SK-N-SH (cell line): ENCODE results near the gene FBXL2. TPM values are rescaled to one million over a fixed set of nuclear protein-coding genes. Genes with fewer than 3 reads are reported as not detected.

Experiments used
- CTCF ChIA-PET: fragments of 300-600, 350-600 bp; formaldehyde crosslinking; extraction: SDS; loops from one replicate; lab custom pipeline; 2021; lab: Yijun Ruan, JAX
- POLR2A ChIA-PET: fragments of 350-600 bp; sonication (Branson Sonifier 250); formaldehyde crosslinking; extraction: SDS; loops from one replicate; lab custom pipeline; 2020; ENCODE audit warnings: antibody characterized with exemption, inconsistent platforms; lab: Yijun Ruan, JAX
- DNase-seq: peaks from one replicate; pipeline ENCODE4 v3.0.0; 2012
- H2AFZ ChIP-seq: fragments of 200-600 bp; sonication (generic); 2 replicates; pipeline ENCODE4 v1.8.1; 2016; ENCODE audit warnings: antibody characterized with exemption, mild to moderate bottlenecking, low read depth
- H3F3A ChIP-seq: fragments of 200-600 bp; sonication (generic); replicated peaks from 2 replicates; pipeline ENCODE3; 2016; ENCODE audit warnings: antibody characterized with exemption, mild to moderate bottlenecking; ENCODE audit not compliant: insufficient read depth
- H3K27ac ChIP-seq, 2 experiments: fragments of 200-500 bp in 1 of 2; fragments of 200-600 bp in 1 of 2; sonication (Bioruptor generic) in 1 of 2; sonication (generic), shearing (Covaris generic) in 1 of 2; 2 replicates each; pipeline versions ENCODE4 v1.5.1 to v1.6.1; 2014 to 2016; ENCODE audit warnings: low read depth in 2 of 2, inconsistent platforms in 1 of 2, low read length in 1 of 2, mild to moderate bottlenecking in 1 of 2, mixed read lengths in 1 of 2
- H3K27me3 ChIP-seq: fragments of 200-600 bp; sonication (generic), shearing (Covaris generic); 2 replicates; pipeline ENCODE4 v1.6.1; 2016; ENCODE audit warnings: mixed run types; ENCODE audit not compliant: insufficient read depth
- H3K36me3 ChIP-seq, 2 experiments: fragments of 200-500 bp in 1 of 2; fragments of 200-600 bp in 1 of 2; sonication (Bioruptor generic) in 1 of 2; sonication (generic) in 1 of 2; replicated peaks in 1 of 2; 2 replicates each; pipeline versions ENCODE3 to v1.5.1; 2014 to 2016; ENCODE audit warnings: low read length in 1 of 2, mild to moderate bottlenecking in 1 of 2; ENCODE audit not compliant: insufficient read depth in 2 of 2, control insufficient read depth in 1 of 2
- H3K4me1 ChIP-seq, 2 experiments: fragments of 200-500 bp in 1 of 2; fragments of 200-600 bp in 1 of 2; sonication (Bioruptor generic) in 1 of 2; sonication (generic), shearing (Covaris generic) in 1 of 2; 2 replicates each; pipeline versions ENCODE4 v1.5.1 to v1.6.1; 2014 to 2016; ENCODE audit warnings: low read depth in 1 of 2, low read length in 1 of 2, mixed run types in 1 of 2; ENCODE audit not compliant: insufficient read depth in 2 of 2, control insufficient read depth in 1 of 2
- H3K4me2 ChIP-seq: fragments of 200-600 bp; sonication (generic), shearing (Covaris generic); 2 replicates; pipeline ENCODE4 v1.6.1; 2017; ENCODE audit warnings: mixed run types
- H3K4me3 ChIP-seq, 2 experiments: fragments of 200-500 bp in 1 of 2; fragments of 200-600 bp in 1 of 2; sonication (Bioruptor generic) in 1 of 2; sonication (generic), shearing (Covaris generic) in 1 of 2; 2 replicates each; pipeline versions ENCODE4 v1.5.1 to v1.8.1; 2014 to 2016; ENCODE audit warnings: low read depth in 2 of 2, inconsistent platforms in 1 of 2, low read length in 1 of 2, mild to moderate bottlenecking in 1 of 2, mixed read lengths in 1 of 2, moderate library complexity in 1 of 2
- H3K79me2 ChIP-seq: fragments of 200-600 bp; sonication (generic); 2 replicates; pipeline ENCODE4 v1.8.1; 2017; ENCODE audit warnings: mild to moderate bottlenecking; ENCODE audit not compliant: insufficient read depth
- H3K9ac ChIP-seq: fragments of 200-600 bp; sonication (generic); 2 replicates; pipeline ENCODE4 v1.6.1; 2017; ENCODE audit warnings: mixed run types
- H3K9me2 ChIP-seq: fragments of 200-600 bp; sonication (generic); 2 replicates; pipeline ENCODE4 v1.6.1; 2017; ENCODE audit warnings: mixed run types
- H3K9me3 ChIP-seq: fragments of 200-600 bp; sonication (generic); 2 replicates; pipeline ENCODE4 v1.6.1; 2017; ENCODE audit warnings: mixed run types, mild to moderate bottlenecking, moderate library complexity
- H4K20me1 ChIP-seq: fragments of 200-600 bp; sonication (generic); 2 replicates; pipeline ENCODE4 v1.6.1; 2017; ENCODE audit warnings: mild to moderate bottlenecking, mixed run types; ENCODE audit not compliant: insufficient read depth
- ELF1 ChIP-seq: IDR thresholded peaks from 2 replicates; pipeline ENCODE4 v1.4.0; 2012
- EZH2phosphoT487 ChIP-seq: fragments of 200-600 bp; sonication (generic); IDR thresholded peaks from 2 replicates; pipeline ENCODE4 v1.6.1; 2017; ENCODE audit warnings: low read depth, mixed run types, mild to moderate bottlenecking, antibody characterized with exemption, moderate library complexity, borderline replicate concordance
- FOXJ3 ChIP-seq: sonication (generic); formaldehyde crosslinking; IDR thresholded peaks from 2 replicates; pipeline ENCODE4 v1.5.1; 2020; ENCODE audit warnings: mild to moderate bottlenecking, missing genetic modification reagents
- MXI1 ChIP-seq: IDR thresholded peaks from 2 replicates; pipeline ENCODE4 v1.6.1; 2012; ENCODE audit warnings: mild to moderate bottlenecking, low read depth, low read length, improper control_type of control experiment
- TCF12 ChIP-seq: IDR thresholded peaks from 2 replicates; pipeline ENCODE4 v1.4.0; 2012
- WGBS: methylation state at CpG from one replicate; pipeline ENCODE4 v1.1.6; 2017; ENCODE audit warnings: low lambda C conversion rate; 5-methylcytosine and 5-hydroxymethylcytosine counted together
- polyA plus RNA-seq, 3 experiments: library from polyadenylated mRNA; depleted of rRNA; stranded (reverse); fragments of >200 nt; gene quantifications; 2 replicates each; pipeline ENCODE4 v1.2.3, GENCODE V29; 2012
- TF ChIP-seq, protein P1 (sequence below): IDR thresholded peaks from 2 replicates; pipeline ENCODE4 v1.6.1; 2012; ENCODE audit warnings: mild to moderate bottlenecking, low read depth, low read length, moderate library complexity
- TF ChIP-seq, protein P2 (sequence below): fragments of 150-350 bp; IDR thresholded peaks from 2 replicates; pipeline ENCODE4 v1.6.1; 2017; ENCODE audit warnings: antibody characterized with exemption, low read length, low read depth, borderline replicate concordance
- TF ChIP-seq, protein P3 (sequence below): IDR thresholded peaks from 2 replicates; pipeline ENCODE4; 2012
- TF ChIP-seq, protein P4 (sequence below): IDR thresholded peaks from 2 replicates; pipeline ENCODE4 v1.4.0; 2012; ENCODE audit warnings: low read depth
- TF ChIP-seq, protein P5 (sequence below): IDR thresholded peaks from 2 replicates; pipeline ENCODE4 v1.4.0; 2012; ENCODE audit warnings: low read depth, borderline replicate concordance

The FBXL2 gene
- polyA plus RNA-seq, 1 of the 3 experiments (the other 2 are of a cell fraction) = 13.7 TPM

DNA sequence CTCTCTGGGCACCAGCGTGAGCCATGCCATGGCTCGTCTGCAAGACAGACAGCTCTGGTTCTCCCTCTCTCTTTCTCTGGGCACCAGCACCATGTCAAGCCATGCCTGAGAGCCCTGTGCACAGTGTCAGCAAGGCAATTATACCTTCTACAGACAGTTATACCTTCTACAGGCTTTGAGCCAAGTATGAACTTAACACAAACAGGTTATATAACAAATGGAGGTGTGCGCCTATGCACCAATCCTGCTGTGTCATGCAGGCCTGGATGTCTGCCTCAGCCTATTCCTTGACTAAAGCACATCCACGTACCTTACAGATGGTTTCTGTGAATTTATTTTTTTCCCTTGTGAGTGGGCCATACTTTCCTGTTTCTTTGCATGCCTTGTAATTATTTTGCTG, 5.9 kb upstream of the FBXL2 start (continued):
- TF ChIP-seq, protein P1, sequence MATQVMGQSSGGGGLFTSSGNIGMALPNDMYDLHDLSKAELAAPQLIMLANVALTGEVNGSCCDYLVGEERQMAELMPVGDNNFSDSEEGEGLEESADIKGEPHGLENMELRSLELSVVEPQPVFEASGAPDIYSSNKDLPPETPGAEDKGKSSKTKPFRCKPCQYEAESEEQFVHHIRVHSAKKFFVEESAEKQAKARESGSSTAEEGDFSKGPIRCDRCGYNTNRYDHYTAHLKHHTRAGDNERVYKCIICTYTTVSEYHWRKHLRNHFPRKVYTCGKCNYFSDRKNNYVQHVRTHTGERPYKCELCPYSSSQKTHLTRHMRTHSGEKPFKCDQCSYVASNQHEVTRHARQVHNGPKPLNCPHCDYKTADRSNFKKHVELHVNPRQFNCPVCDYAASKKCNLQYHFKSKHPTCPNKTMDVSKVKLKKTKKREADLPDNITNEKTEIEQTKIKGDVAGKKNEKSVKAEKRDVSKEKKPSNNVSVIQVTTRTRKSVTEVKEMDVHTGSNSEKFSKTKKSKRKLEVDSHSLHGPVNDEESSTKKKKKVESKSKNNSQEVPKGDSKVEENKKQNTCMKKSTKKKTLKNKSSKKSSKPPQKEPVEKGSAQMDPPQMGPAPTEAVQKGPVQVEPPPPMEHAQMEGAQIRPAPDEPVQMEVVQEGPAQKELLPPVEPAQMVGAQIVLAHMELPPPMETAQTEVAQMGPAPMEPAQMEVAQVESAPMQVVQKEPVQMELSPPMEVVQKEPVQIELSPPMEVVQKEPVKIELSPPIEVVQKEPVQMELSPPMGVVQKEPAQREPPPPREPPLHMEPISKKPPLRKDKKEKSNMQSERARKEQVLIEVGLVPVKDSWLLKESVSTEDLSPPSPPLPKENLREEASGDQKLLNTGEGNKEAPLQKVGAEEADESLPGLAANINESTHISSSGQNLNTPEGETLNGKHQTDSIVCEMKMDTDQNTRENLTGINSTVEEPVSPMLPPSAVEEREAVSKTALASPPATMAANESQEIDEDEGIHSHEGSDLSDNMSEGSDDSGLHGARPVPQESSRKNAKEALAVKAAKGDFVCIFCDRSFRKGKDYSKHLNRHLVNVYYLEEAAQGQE = no peak
- TF ChIP-seq EZH2phosphoT487 = no peak
- TF ChIP-seq, all 33 proteins: peak for 0

DNA sequence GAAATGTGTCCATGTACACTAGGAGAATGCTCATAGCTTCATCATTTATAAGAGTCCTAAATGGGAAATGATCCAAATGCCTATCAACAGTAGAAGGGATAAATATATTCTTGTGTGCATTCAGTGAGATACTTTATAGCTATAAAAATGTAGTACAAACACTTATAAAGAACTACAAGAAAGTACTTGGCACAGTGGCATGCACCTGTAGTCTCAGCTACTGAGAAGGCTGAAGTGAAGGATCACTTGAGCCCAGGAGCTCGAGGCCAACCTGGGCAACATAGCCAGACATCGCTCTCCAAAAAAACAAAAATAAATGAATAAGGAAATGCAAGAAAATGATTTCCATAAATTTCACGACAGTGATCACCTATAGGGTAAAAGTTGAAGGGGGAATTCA, 3.6 kb upstream of the FBXL2 start:
- H3K9me2 ChIP-seq = no peaks in the 10 kb centered on the region
- no peaks in the 10 kb centered on the region for H3K36me3 ChIP-seq
- TF ChIP-seq, protein P2, sequence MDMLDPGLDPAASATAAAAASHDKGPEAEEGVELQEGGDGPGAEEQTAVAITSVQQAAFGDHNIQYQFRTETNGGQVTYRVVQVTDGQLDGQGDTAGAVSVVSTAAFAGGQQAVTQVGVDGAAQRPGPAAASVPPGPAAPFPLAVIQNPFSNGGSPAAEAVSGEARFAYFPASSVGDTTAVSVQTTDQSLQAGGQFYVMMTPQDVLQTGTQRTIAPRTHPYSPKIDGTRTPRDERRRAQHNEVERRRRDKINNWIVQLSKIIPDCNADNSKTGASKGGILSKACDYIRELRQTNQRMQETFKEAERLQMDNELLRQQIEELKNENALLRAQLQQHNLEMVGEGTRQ = no peak
- TF ChIP-seq EZH2phosphoT487 = no peak
- TF ChIP-seq MXI1 = no peak
- no peak for TF ChIP-seq FOXJ3
- no peak for TF ChIP-seq TCF12
- TF ChIP-seq, protein P3, sequence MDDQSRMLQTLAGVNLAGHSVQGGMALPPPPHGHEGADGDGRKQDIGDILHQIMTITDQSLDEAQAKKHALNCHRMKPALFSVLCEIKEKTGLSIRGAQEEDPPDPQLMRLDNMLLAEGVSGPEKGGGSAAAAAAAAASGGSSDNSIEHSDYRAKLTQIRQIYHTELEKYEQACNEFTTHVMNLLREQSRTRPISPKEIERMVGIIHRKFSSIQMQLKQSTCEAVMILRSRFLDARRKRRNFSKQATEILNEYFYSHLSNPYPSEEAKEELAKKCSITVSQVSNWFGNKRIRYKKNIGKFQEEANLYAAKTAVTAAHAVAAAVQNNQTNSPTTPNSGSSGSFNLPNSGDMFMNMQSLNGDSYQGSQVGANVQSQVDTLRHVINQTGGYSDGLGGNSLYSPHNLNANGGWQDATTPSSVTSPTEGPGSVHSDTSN = no peak
- TF ChIP-seq ELF1 = no peak
- TF ChIP-seq, protein P4, sequence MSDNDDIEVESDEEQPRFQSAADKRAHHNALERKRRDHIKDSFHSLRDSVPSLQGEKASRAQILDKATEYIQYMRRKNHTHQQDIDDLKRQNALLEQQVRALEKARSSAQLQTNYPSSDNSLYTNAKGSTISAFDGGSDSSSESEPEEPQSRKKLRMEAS = no peak
- TF ChIP-seq, protein P5, sequence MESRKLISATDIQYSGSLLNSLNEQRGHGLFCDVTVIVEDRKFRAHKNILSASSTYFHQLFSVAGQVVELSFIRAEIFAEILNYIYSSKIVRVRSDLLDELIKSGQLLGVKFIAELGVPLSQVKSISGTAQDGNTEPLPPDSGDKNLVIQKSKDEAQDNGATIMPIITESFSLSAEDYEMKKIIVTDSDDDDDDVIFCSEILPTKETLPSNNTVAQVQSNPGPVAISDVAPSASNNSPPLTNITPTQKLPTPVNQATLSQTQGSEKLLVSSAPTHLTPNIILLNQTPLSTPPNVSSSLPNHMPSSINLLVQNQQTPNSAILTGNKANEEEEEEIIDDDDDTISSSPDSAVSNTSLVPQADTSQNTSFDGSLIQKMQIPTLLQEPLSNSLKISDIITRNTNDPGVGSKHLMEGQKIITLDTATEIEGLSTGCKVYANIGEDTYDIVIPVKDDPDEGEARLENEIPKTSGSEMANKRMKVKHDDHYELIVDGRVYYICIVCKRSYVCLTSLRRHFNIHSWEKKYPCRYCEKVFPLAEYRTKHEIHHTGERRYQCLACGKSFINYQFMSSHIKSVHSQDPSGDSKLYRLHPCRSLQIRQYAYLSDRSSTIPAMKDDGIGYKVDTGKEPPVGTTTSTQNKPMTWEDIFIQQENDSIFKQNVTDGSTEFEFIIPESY = no peak
- CTCF ChIA-PET = interaction anchor here (0.8 to 1.1 kb wide), 2 partner anchors 18 to 99 kb away, joined by 3 read pairs; no protein-coding TSS in a partner anchor
- peaks cover 0 to 7% of the 10 kb centered on the region in 2 experiments; a peak in 2 of 4 replicates for H3K4me1 ChIP-seq
- H3K4me3 ChIP-seq = no peak overlapping the region
- no peak overlapping the region for H2AFZ ChIP-seq
- no peaks in the 10 kb centered on the region for H3K27me3 ChIP-seq
- POLR2A ChIA-PET = no interaction called here
- no peaks in the 10 kb centered on the region for H3K9me3 ChIP-seq
- H3K4me2 ChIP-seq = no peak overlapping the region
- no peak overlapping the region for H3K27ac ChIP-seq
- WGBS = 66% methylated on average over 3 of the region's 3 CpGs
- H4K20me1 ChIP-seq = no peaks in the 10 kb centered on the region
- H3K9ac ChIP-seq = no peak overlapping the region
- H3K79me2 ChIP-seq = peaks cover 14% of the 10 kb centered on the region
- no peak for DNase-seq
- H3F3A ChIP-seq = peaks cover 2% of the 10 kb centered on the region
